Measurements from ENCODE around the gene CACNA2D3.

DNA sequence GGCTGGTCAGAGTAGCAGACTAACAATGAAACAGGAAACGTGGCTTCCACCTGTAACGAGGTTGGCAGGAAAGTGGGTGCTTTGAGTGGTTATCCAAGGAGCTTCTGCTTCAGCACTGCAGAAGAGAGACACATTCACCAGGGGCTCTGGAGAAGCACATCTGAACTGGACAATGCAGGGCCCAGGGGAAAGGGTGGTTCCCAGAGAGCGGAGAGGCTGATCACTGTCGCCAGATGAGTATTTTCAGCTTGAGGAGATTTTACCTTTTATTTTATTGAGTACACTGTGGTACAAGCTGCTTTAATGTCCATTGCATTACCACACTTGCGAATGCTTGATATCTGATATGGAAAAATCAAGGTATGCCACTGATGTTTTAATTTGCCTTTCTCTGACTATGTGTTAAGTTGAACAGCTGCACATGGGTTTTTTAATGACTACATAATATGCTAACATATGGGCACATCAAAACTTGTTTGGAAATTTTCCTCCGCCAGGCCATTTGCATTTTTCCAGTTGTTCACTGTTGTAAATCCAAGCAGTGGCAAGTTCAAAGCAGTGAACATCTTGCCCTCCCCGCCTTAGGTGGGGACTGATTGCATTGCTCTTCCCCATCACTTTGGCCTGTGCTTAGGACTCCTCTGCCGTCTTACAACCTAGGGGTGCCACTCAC, 753.4 kb downstream of the CACNA2D3 start:
- TF ChIP-seq CTCF (conservative IDR thresholded peaks at IDR 0.05; ENCODE audit: low read length): no peak
- TF ChIP-seq EZH2phosphoT487 (IDR thresholded peaks at IDR 0.05; ENCODE audit: borderline replicate concordance, low read depth, low read length): no peak
